ENCODE results near the gene CRACR2B.

CRACR2B gene

GRCh38 chr11:850775-851763 lies 23.4 kb downstream of the CRACR2B start:
- in situ Hi-C loops (cut with MboI; ENCODE audit: low sequenced_read_pairs), result no loop called here

- in situ Hi-C loops (cut with MboI; ENCODE audit: low sequenced_read_pairs), result no loop called here
Measured at GRCh38 chr11:852762-853161, 25.0 kb downstream of the CRACR2B start.

- in situ Hi-C loops (cut with MboI; ENCODE audit: low sequenced_read_pairs), result no loop called here
Measured at GRCh38 chr11:853682-854448, 26.1 kb downstream of the CRACR2B start.

- in situ Hi-C loops (cut with MboI; ENCODE audit: low sequenced_read_pairs), result no loop called here
Measured at GRCh38 chr11:854601-855329, 27.0 kb downstream of the CRACR2B start.

- in situ Hi-C loops (cut with MboI; ENCODE audit: low sequenced_read_pairs), result no loop called here
Measured at GRCh38 chr11:855330-855674, 27.6 kb downstream of the CRACR2B start.

- in situ Hi-C loops (cut with MboI; ENCODE audit: low sequenced_read_pairs), result no loop called here
Measured at GRCh38 chr11:855796-856195, 28.1 kb downstream of the CRACR2B start.

GRCh38 chr11:856397-856796 lies 28.7 kb downstream of the CRACR2B start:
- in situ Hi-C loops (cut with MboI; ENCODE audit: low sequenced_read_pairs), result no loop called here

GRCh38 chr11:858053-858761 lies 30.5 kb downstream of the CRACR2B start:
- in situ Hi-C loops (cut with MboI; ENCODE audit: low sequenced_read_pairs), result no loop called here

GRCh38 chr11:858762-859339 lies 31.1 kb downstream of the CRACR2B start:
- in situ Hi-C loops (cut with MboI; ENCODE audit: low sequenced_read_pairs), result no loop called here

- in situ Hi-C loops (cut with MboI; ENCODE audit: low sequenced_read_pairs), result no loop called here
Measured at GRCh38 chr11:859394-860131, 31.8 kb downstream of the CRACR2B start.

- in situ Hi-C loops (cut with MboI; ENCODE audit: low sequenced_read_pairs), result no loop called here
Measured at GRCh38 chr11:860234-861104, 32.8 kb downstream of the CRACR2B start.

- in situ Hi-C loops (cut with MboI; ENCODE audit: low sequenced_read_pairs), result no loop called here
Measured at GRCh38 chr11:861105-861479, 33.4 kb downstream of the CRACR2B start.

- in situ Hi-C loops (cut with MboI; ENCODE audit: low sequenced_read_pairs), result no loop called here
Measured at GRCh38 chr11:862081-862661, 34.5 kb downstream of the CRACR2B start.

- in situ Hi-C loops (cut with MboI; ENCODE audit: low sequenced_read_pairs), result no loop called here
Measured at GRCh38 chr11:862696-863022, 34.9 kb downstream of the CRACR2B start.

- in situ Hi-C loops (cut with MboI; ENCODE audit: low sequenced_read_pairs), result no loop called here
Measured at GRCh38 chr11:863023-863909, 35.5 kb downstream of the CRACR2B start.

- in situ Hi-C loops (cut with MboI; ENCODE audit: low sequenced_read_pairs), result no loop called here
Measured at GRCh38 chr11:863910-864827, 36.5 kb downstream of the CRACR2B start.

Data from hTERT RPE-1 (cell line).